G401 (cell line): ENCODE data around the gene PSTPIP2. TPM values are rescaled to one million over a fixed set of nuclear protein-coding genes. Genes with fewer than 3 reads are reported as not detected.
"Not testable (repeated sequence)": the region's sequence is repeated elsewhere in the genome, so short reads cannot be mapped to it uniquely, and the experiment has no call there.

ENCODE experiments used
- DNase-seq: peaks from one replicate; pipeline ENCODE4 v3.0.0-alpha.2; 2015; ENCODE audit warnings: low spot score
- in situ Hi-C: cut with HindIII; loops from 2 replicates; pipeline ENCODE4 v1.10.0; 2016; ENCODE audit warnings: low sequenced_read_pairs, mixed read lengths
- total RNA-seq: library from RNA; depleted of rRNA; stranded (reverse); fragments of >200 nt; shearing (Covaris generic); gene quantifications from 2 replicates; pipeline ENCODE4 v1.2.3, GENCODE V29; 2014

The PSTPIP2 gene
- total RNA-seq, 1 experiment from 2014 or later = 19.0 TPM

GRCh38 chr18:46001074-46001473, 71.0 kb downstream of the PSTPIP2 start:
- DNase-seq = no peak
- in situ Hi-C loops = no loop called here

- DNase-seq = no peak
- in situ Hi-C loops = no loop called here
These were observed 72.5 kb downstream of the PSTPIP2 start for GRCh38 chr18:45999536-45999935.

GRCh38 chr18:45998244-45998643, 73.8 kb downstream of the PSTPIP2 start:
- no peak for DNase-seq
- in situ Hi-C loops = no loop called here

GRCh38 chr18:45997700-45998151, 74.3 kb downstream of the PSTPIP2 start:
- no peak for DNase-seq
- in situ Hi-C loops = no loop called here

- in situ Hi-C loops = no loop called here
- no peak for DNase-seq
These were observed 76.6 kb downstream of the PSTPIP2 start for GRCh38 chr18:45995461-45995860.

GRCh38 chr18:45993438-45993837, 78.6 kb downstream of the PSTPIP2 start:
- in situ Hi-C loops = no loop called here
- DNase-seq = no peak

GRCh38 chr18:45992527-45992926, 79.5 kb downstream of the PSTPIP2 start:
- DNase-seq, in situ Hi-C loops: not testable (repeated sequence)

GRCh38 chr18:45991788-45992187, 80.3 kb downstream of the PSTPIP2 start:
- in situ Hi-C loops = no loop called here
- no peak for DNase-seq

GRCh38 chr18:45984546-45985235, 87.4 kb downstream of the PSTPIP2 start:
- in situ Hi-C loops = no loop called here

GRCh38 chr18:45981821-45982220, 90.2 kb downstream of the PSTPIP2 start:
- DNase-seq = no peak
- in situ Hi-C loops = no loop called here

More at GRCh38 chr18:45984546-45985235, 87.4 kb downstream of the PSTPIP2 start:
- DNase-seq = no peak

GRCh38 chr18:45980229-45980628, 91.8 kb downstream of the PSTPIP2 start:
- in situ Hi-C loops = no loop called here
- no peak for DNase-seq

GRCh38 chr18:45978084-45978483, 94.0 kb downstream of the PSTPIP2 start:
- in situ Hi-C loops = no loop called here
- no peak for DNase-seq

GRCh38 chr18:45976974-45977373, 95.1 kb downstream of the PSTPIP2 start:
- in situ Hi-C loops = no loop called here

GRCh38 chr18:45976566-45976965, 95.5 kb downstream of the PSTPIP2 start:
- no peak for DNase-seq
- in situ Hi-C loops = no loop called here

More at GRCh38 chr18:45976974-45977373, 95.1 kb downstream of the PSTPIP2 start:
- no peak for DNase-seq

- DNase-seq = peak; percentile 75
- in situ Hi-C loops = no loop called here
These were observed 97.9 kb downstream of the PSTPIP2 start for GRCh38 chr18:45974088-45974536.

- DNase-seq = peak; percentile 96
- in situ Hi-C loops = no loop called here
These were observed 104.9 kb downstream of the PSTPIP2 start, which contains the start of gene EPG5 for GRCh38 chr18:45967007-45967706. Gene EPG5, minus strand, starts transcription at chr18:45967329. Its CDS starts 90 bp downstream, at chr18:45967239.

- DNase-seq, in situ Hi-C loops: not testable (repeated sequence)
These were observed 107.1 kb downstream of the PSTPIP2 start for GRCh38 chr18:45964913-45965312.

GRCh38 chr18:45962866-45963265, 109.2 kb downstream of the PSTPIP2 start:
- no peak for DNase-seq
- in situ Hi-C loops = no loop called here

GRCh38 chr18:45962461-45962860, 109.6 kb downstream of the PSTPIP2 start:
- no peak for DNase-seq
- in situ Hi-C loops = no loop called here

GRCh38 chr18:45959484-45959883, 112.6 kb downstream of the PSTPIP2 start:
- DNase-seq, in situ Hi-C loops: not testable (repeated sequence)
